GM18508 (cell line): ENCODE results near the gene ATP2A2.
"Not testable (repeated sequence)": the region's sequence is repeated elsewhere in the genome, so short reads cannot be mapped to it uniquely, and the experiment has no call there.

ENCODE experiments used
- ATAC-seq: cut with Tn5 transposase; IDR thresholded peaks from one replicate; pipeline ENCODE4 v1.9.1; 2021; ENCODE audit warnings: moderate number of reproducible peaks; ENCODE audit not compliant: insufficient read depth, unreplicated experiment

Gene ATP2A2

GRCh38 chr12:110339184-110339952, 58.3 kb downstream of the ATP2A2 start:
- no peak for ATAC-seq

- not testable (repeated sequence) for ATAC-seq
Observed at GRCh38 chr12:110340261-110340660, 59.2 kb downstream of the ATP2A2 start.

- no peak for ATAC-seq
Observed at GRCh38 chr12:110340706-110341105, 59.7 kb downstream of the ATP2A2 start.

GRCh38 chr12:110342157-110342556, 61.1 kb downstream of the ATP2A2 start:
- ATAC-seq = no peak

GRCh38 chr12:110343114-110343513, 62.1 kb downstream of the ATP2A2 start:
- no peak for ATAC-seq

GRCh38 chr12:110343736-110344555, 62.9 kb downstream of the ATP2A2 start:
- ATAC-seq = no peak

GRCh38 chr12:110344657-110345056, 63.6 kb downstream of the ATP2A2 start:
- ATAC-seq = no peak

- no peak for ATAC-seq
Observed at GRCh38 chr12:110345176-110345661, 64.2 kb downstream of the ATP2A2 start.

GRCh38 chr12:110345963-110346362, 64.9 kb downstream of the ATP2A2 start:
- ATAC-seq = no peak

- no peak for ATAC-seq
Observed at GRCh38 chr12:110347767-110348166, 66.7 kb downstream of the ATP2A2 start.

- no peak for ATAC-seq
Observed at GRCh38 chr12:110348431-110349059, 67.5 kb downstream of the ATP2A2 start.

- no peak for ATAC-seq
Observed at GRCh38 chr12:110349096-110349495, 68.0 kb downstream of the ATP2A2 start.

GRCh38 chr12:110349514-110350151, 68.6 kb downstream of the ATP2A2 start:
- ATAC-seq = no peak

- no peak for ATAC-seq
Observed at GRCh38 chr12:110351119-110351518, 70.1 kb downstream of the ATP2A2 start.

GRCh38 chr12:110352401-110352800, 71.4 kb downstream of the ATP2A2 start:
- no peak for ATAC-seq

- no peak for ATAC-seq
Observed at GRCh38 chr12:110353211-110353965, 72.3 kb downstream of the ATP2A2 start.

GRCh38 chr12:110354172-110354780, 73.2 kb downstream of the ATP2A2 start:
- ATAC-seq = no peak

GRCh38 chr12:110355073-110355472, 74.0 kb downstream of the ATP2A2 start:
- ATAC-seq = no peak

GRCh38 chr12:110358384-110359097, 77.5 kb downstream of the ATP2A2 start:
- not testable (repeated sequence) for ATAC-seq
